HepG2 (cell line): ENCODE data around the gene ALDH3A2. TPM values are rescaled to one million over a fixed set of nuclear protein-coding genes. Genes with fewer than 3 reads are reported as not detected.
A peak's percentile ranks its signal among the peaks of the same experiment; 100 is the strongest.

ENCODE experiments used
- ARNTL ChIP-seq: sonication (generic); formaldehyde crosslinking; IDR thresholded peaks from 2 replicates; pipeline ENCODE4 v1.4.0; 2020; ENCODE audit warnings: mild to moderate bottlenecking, missing genetic modification reagents
- FOSL2 ChIP-seq: sonication (generic); formaldehyde crosslinking; IDR thresholded peaks from 2 replicates; pipeline ENCODE4 v1.4.0; 2020; ENCODE audit warnings: missing genetic modification reagents
- FOXJ3 ChIP-seq: sonication (generic); formaldehyde crosslinking; IDR thresholded peaks from 2 replicates; pipeline ENCODE4 v1.4.0; 2020; ENCODE audit warnings: missing genetic modification reagents, mild to moderate bottlenecking, borderline replicate concordance
- JARID2 ChIP-seq: sonication (generic); formaldehyde crosslinking; IDR thresholded peaks from 2 replicates; pipeline ENCODE4 v1.8.1; 2023; ENCODE audit warnings: missing genetic modification reagents, inconsistent platforms; ENCODE audit not compliant: insufficient replicate concordance
- KMT2A ChIP-seq: sonication (generic); formaldehyde crosslinking; IDR thresholded peaks from 2 replicates; pipeline ENCODE4 v1.4.0; 2020; ENCODE audit warnings: missing genetic modification reagents
- MEF2D ChIP-seq: sonication (generic); formaldehyde crosslinking; IDR thresholded peaks from 2 replicates; pipeline ENCODE4 v1.5.1; 2020; ENCODE audit warnings: mild to moderate bottlenecking, missing genetic modification reagents
- MYC ChIP-seq: sonication (generic); formaldehyde crosslinking; IDR thresholded peaks from 2 replicates; pipeline ENCODE4 v1.9.0; 2021; ENCODE audit warnings: missing genetic modification reagents, borderline replicate concordance
- NCOA2 ChIP-seq: sonication (generic); formaldehyde crosslinking; IDR thresholded peaks from 2 replicates; pipeline ENCODE4 v1.8.0; 2022; ENCODE audit warnings: inconsistent platforms
- NR2C2 ChIP-seq: sonication (generic); formaldehyde crosslinking; IDR thresholded peaks from 2 replicates; pipeline ENCODE4 v1.4.0; 2020; ENCODE audit warnings: missing genetic modification reagents, mild to moderate bottlenecking, moderate library complexity, borderline replicate concordance
- PPARG ChIP-seq: conservative IDR thresholded peaks from 2 replicates; pipeline ENCODE4 v1.6.1; 2016; ENCODE audit warnings: missing biosample characterization, missing genetic modification reagents
- RCOR2 ChIP-seq: IDR thresholded peaks from 2 replicates; pipeline ENCODE4 v1.6.1; 2016; ENCODE audit warnings: missing biosample characterization, missing genetic modification reagents
- SKIL ChIP-seq: sonication (generic); formaldehyde crosslinking; IDR thresholded peaks from 2 replicates; pipeline ENCODE4 v1.8.0; 2022; ENCODE audit warnings: missing genetic modification reagents, mild to moderate bottlenecking, moderate library complexity, borderline replicate concordance
- SOX13 ChIP-seq, 3 experiments: fragments of 450-650 bp in 1 of 3; sonication (generic) in 1 of 3; formaldehyde crosslinking in 1 of 3; IDR thresholded peaks in 2 of 3; conservative IDR thresholded peaks in 1 of 3; 2 replicates each; pipeline versions ENCODE4 v1.5.0 to v1.6.1; 2016 to 2020; ENCODE audit warnings: antibody characterized with exemption in 1 of 3, mild to moderate bottlenecking in 1 of 3, missing compliant biosample characterization in 1 of 3, missing genetic modification reagents in 1 of 3, moderate library complexity in 1 of 3
- SP2 ChIP-seq: sonication (generic); formaldehyde crosslinking; IDR thresholded peaks from 2 replicates; pipeline ENCODE4 v1.5.1; 2020; ENCODE audit warnings: mild to moderate bottlenecking, missing genetic modification reagents
- SSRP1 ChIP-seq: IDR thresholded peaks from 2 replicates; pipeline ENCODE4 v1.6.1; 2016; ENCODE audit warnings: control low read depth
- TCF7 ChIP-seq: sonication (generic); IDR thresholded peaks from 2 replicates; pipeline ENCODE4 v1.6.1; 2016; ENCODE audit warnings: antibody characterized with exemption, low read depth
- ZEB1 ChIP-seq: IDR thresholded peaks from 2 replicates; pipeline ENCODE4 v1.6.1; 2012; ENCODE audit warnings: mild to moderate bottlenecking, low read depth, inconsistent platforms; ENCODE audit not compliant: insufficient replicate concordance
- ZNF446 ChIP-seq: sonication (generic); formaldehyde crosslinking; IDR thresholded peaks from 2 replicates; pipeline ENCODE4 v1.5.0; 2020; ENCODE audit warnings: mild to moderate bottlenecking, missing genetic modification reagents
- ZNF510 ChIP-seq: sonication (generic); formaldehyde crosslinking; IDR thresholded peaks from 2 replicates; pipeline ENCODE4 v1.4.0; 2020; ENCODE audit warnings: low read depth, mild to moderate bottlenecking, missing genetic modification reagents
- ZNF619 ChIP-seq: sonication (generic); formaldehyde crosslinking; IDR thresholded peaks from 2 replicates; pipeline ENCODE4 v1.4.0; 2020; ENCODE audit warnings: mild to moderate bottlenecking, missing genetic modification reagents
- ZNF678 ChIP-seq: sonication (generic); formaldehyde crosslinking; IDR thresholded peaks from 2 replicates; pipeline ENCODE4 v1.4.0; 2020; ENCODE audit warnings: mild to moderate bottlenecking, missing genetic modification reagents
- ZNF737 ChIP-seq: sonication (generic); formaldehyde crosslinking; IDR thresholded peaks from 2 replicates; pipeline ENCODE4 v1.5.0; 2020; ENCODE audit warnings: missing genetic modification reagents, mild to moderate bottlenecking, borderline replicate concordance
- ZNF775 ChIP-seq: sonication (generic); formaldehyde crosslinking; IDR thresholded peaks from 2 replicates; pipeline ENCODE4 v1.4.0; 2020; ENCODE audit warnings: missing genetic modification reagents, mild to moderate bottlenecking, moderate library complexity, borderline replicate concordance
- ZNF891 ChIP-seq: sonication (generic); formaldehyde crosslinking; IDR thresholded peaks from 2 replicates; pipeline ENCODE4 v1.5.0; 2020; ENCODE audit warnings: mild to moderate bottlenecking, missing genetic modification reagents
- ZSCAN21 ChIP-seq: sonication (generic); formaldehyde crosslinking; IDR thresholded peaks from 2 replicates; pipeline ENCODE4 v1.8.0; 2022; ENCODE audit warnings: mild to moderate bottlenecking, missing genetic modification reagents, moderate library complexity, borderline replicate concordance
- polyA plus RNA-seq, 8 experiments: library from polyadenylated mRNA; depleted of rRNA in 3 of 8; stranded (reverse) in 7 of 8; unstranded in 1 of 8; fragments of >200 nt; fragmentation: Illumina TruSeq in 4 of 8; extraction: Trizol in 4 of 8; gene quantifications; 2 replicates each; pipeline versions ENCODE4 v1.2.1 to v1.2.3, GENCODE V29; 2011 to 2016; ENCODE audit warnings: low read depth in 4 of 8, missing spikeins in 1 of 8, mixed read lengths in 1 of 8; ENCODE audit not compliant: insufficient read depth in 1 of 8
- total RNA-seq, 5 experiments: library from RNA; depleted of rRNA; stranded (reverse); fragments of >200 nt; fragmentation: Illumina TruSeq; extraction: Trizol; gene quantifications; 2 replicates each; pipeline ENCODE4 v1.2.3, GENCODE V29; 2016; ENCODE audit warnings: low read depth in 1 of 5
- TF ChIP-seq, protein P1 (sequence below): sonication (generic); formaldehyde crosslinking; IDR thresholded peaks from 2 replicates; pipeline ENCODE4 v1.4.0; 2020; ENCODE audit warnings: missing genetic modification reagents, borderline replicate concordance

The ALDH3A2 gene
- total and polyA plus RNA-seq, 2 of the 13 experiments (the other 11 are each of a cell fraction or from before 2014, with no cell fraction given): 80.8 to 180 TPM

DNA sequence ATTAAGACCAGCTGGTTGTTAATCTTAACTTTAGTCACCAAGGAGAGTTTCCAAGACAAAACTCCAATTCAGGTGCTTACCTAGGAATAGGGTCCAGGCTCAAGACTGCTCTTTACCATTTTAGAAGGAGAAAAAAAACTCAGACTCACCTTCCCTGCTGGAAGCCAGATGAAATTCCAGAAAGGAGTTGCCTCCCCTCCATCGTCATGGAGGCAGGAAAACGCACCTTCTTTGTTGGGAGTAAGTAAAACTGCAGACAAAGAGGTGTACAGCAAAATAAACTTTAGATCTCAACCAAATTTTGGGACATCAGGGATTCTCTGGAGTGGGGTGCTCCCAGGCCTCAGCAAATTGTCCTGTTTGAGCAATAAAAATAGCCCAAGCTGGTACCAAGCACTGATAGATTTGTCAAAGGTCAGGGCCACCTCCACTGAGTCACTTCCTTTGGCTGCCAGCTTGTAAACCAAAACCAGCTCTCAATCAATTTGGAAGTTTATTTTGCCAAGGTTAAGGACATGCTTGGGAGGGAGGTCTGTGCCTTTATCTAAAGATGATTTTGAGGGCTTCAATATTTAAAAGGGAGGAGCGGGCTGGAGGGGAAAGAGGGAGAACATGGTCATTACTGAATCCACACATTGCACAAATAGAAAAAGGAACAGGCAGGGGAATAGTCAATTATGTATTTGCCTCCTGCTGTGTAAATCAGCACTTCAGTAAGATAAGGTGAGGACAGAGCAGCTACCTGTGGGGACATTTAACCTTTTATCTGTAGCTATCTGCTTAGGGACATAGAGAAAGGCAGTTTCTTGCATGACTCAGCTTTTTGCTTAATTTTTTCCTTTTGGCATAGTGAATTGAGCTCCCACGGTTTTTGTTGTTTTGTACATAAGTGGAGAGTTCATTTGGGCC is 1.5 kb upstream of the ALDH3A2 start (continued):
- TF ChIP-seq NR2C2 (CRISPR knock-in tag) (peak; percentile 69; the same call in 1 of the 2 replicates), SKIL (CRISPR knock-in tag) (peak; percentile 58; the same call in 1 of the 2 replicates), ZSCAN21 (CRISPR knock-in tag) (no peak), SSRP1 (CRISPR knock-in tag) (no peak), ZNF619 (no peak), NCOA2 (CRISPR knock-in tag) (peak; percentile 87), ZNF678 (CRISPR knock-in tag) (no peak), ZNF891 (CRISPR knock-in tag) (no peak), ZNF737 (CRISPR knock-in tag) (no peak), TCF7 (peak; percentile 78), FOSL2 (CRISPR knock-in tag) (peak; percentile 98), ARNTL (CRISPR knock-in tag) (no peak), RCOR2 (CRISPR knock-in tag) (peak; percentile 79), PPARG (CRISPR knock-in tag) (peak; percentile 53; the same call in 1 of the 2 replicates), SOX13 (IDR thresholded peaks at IDR 0.05) (0 out of 2 replicates have a peak, but pooled peaks have one; percentile 35), SOX13 (CRISPR knock-in tag; conservative IDR thresholded peaks at IDR 0.05 in 1 of 2, IDR thresholded peaks at IDR 0.05 in 1 of 2) (peak in 1 of 2 experiments; percentile 66; a peak in 2 of 4 replicates), ZNF775 (CRISPR knock-in tag) (no peak), FOXJ3 (CRISPR knock-in tag) (no peak), ZNF510 (no peak), MEF2D (CRISPR knock-in tag) (peak; percentile 95), ZEB1 (peak; percentile 52), ZNF446 (CRISPR knock-in tag) (no peak), SP2 (CRISPR knock-in tag) (no peak), MYC (CRISPR knock-in tag) (no peak), JARID2 (CRISPR knock-in tag) (no peak), KMT2A (CRISPR knock-in tag) (no peak)
- TF ChIP-seq, protein P1, sequence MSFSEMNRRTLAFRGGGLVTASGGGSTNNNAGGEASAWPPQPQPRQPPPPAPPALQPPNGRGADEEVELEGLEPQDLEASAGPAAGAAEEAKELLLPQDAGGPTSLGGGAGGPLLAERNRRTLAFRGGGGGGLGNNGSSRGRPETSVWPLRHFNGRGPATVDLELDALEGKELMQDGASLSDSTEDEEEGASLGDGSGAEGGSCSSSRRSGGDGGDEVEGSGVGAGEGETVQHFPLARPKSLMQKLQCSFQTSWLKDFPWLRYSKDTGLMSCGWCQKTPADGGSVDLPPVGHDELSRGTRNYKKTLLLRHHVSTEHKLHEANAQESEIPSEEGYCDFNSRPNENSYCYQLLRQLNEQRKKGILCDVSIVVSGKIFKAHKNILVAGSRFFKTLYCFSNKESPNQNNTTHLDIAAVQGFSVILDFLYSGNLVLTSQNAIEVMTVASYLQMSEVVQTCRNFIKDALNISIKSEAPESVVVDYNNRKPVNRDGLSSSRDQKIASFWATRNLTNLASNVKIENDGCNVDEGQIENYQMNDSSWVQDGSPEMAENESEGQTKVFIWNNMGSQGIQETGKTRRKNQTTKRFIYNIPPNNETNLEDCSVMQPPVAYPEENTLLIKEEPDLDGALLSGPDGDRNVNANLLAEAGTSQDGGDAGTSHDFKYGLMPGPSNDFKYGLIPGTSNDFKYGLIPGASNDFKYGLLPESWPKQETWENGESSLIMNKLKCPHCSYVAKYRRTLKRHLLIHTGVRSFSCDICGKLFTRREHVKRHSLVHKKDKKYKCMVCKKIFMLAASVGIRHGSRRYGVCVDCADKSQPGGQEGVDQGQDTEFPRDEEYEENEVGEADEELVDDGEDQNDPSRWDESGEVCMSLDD (CRISPR knock-in tag): no peak
